Measurements from ENCODE around the gene RPS26. TPM values are rescaled to one million over a fixed set of nuclear protein-coding genes. Genes with fewer than 3 reads are reported as not detected.

RPS26 gene
- total and polyA plus RNA-seq, 2 of the 13 experiments (the other 11 are each of a cell fraction or from before 2014, with no cell fraction given), result 150 to 421 TPM

DNA sequence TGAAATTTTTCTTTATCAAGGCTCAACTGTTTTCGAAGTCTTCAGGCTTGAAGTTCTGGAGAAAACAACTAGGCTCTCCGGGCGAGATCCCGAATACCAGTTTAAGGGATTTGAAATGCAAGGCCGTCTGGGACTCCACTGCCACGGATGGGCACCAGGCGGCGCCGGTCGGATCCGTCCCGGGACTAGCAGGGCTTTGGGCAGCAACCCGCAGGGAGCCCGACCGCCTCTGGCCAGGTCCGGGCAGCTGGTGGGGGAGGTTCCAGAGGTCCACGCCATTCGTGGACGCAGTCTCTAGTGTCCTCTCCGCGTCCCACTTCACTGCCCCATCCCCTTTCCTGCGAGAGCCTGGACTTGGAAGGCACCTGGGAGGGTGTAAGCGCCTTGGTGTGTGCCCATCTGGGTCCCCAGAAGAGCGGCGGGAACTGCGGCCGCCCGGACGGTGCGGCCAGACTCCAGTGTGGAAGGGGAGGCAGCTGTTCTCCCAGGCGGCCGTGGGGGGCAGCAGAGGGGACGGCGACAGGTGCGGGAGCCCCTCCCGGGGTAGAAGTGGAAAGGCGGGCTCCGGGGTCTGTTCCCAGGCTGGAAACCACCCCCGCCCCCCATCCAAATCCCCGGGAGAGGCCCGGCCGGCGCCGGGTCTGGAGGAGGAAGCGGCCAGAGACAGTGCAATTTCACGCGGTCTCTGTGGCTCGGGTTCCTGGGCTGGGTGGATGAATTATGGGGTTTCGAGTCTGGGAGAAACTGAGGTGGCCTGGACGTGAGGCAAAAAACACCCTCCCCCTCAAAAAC, 37.4 kb downstream of the RPS26 start (continued):
- peak; percentile 11; the same call in 1 of the 2 replicates for TF ChIP-seq ZNF703 (CRISPR knock-in tag; IDR thresholded peaks at IDR 0.05; ENCODE audit: borderline replicate concordance)
- 0 out of 2 replicates have a peak, but pooled peaks have one; percentile 6 for TF ChIP-seq GTF3A (CRISPR knock-in tag; conservative IDR thresholded peaks at IDR 0.05)
- no peak for TF ChIP-seq ZNF841 (CRISPR knock-in tag; IDR thresholded peaks at IDR 0.05; ENCODE audit: borderline replicate concordance)
- TF ChIP-seq, protein P1, sequence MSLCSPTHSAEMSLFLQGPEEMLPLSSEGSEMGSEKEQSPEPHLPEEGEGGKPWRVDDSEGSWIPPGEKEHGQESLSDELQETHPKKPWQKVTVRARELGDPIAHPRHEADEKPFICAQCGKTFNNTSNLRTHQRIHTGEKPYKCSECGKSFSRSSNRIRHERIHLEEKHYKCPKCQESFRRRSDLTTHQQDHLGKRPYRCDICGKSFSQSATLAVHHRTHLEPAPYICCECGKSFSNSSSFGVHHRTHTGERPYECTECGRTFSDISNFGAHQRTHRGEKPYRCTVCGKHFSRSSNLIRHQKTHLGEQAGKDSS (CRISPR knock-in tag; IDR thresholded peaks at IDR 0.05; ENCODE audit: borderline replicate concordance, low read depth), result no peak; the same call in 1 of the 2 replicates
- no peak for TF ChIP-seq ZNF121 (CRISPR knock-in tag; IDR thresholded peaks at IDR 0.05)
- 0 out of 4 replicates have a peak, but pooled peaks of 1 of the 2 experiments have one; percentile 22 for TF ChIP-seq EP300 (IDR thresholded peaks at IDR 0.05; ENCODE audit: low read depth in 2 of 2, low read length in 2 of 2)
- no peak; the same call in 1 of the 2 replicates for TF ChIP-seq EP300 (CRISPR knock-in tag; IDR thresholded peaks at IDR 0.05; ENCODE audit: borderline replicate concordance)
- 0 out of 2 replicates have a peak, but pooled peaks have one; percentile 17 for TF ChIP-seq ARNT2 (CRISPR knock-in tag; IDR thresholded peaks at IDR 0.05; ENCODE audit: low read depth)
- 0 out of 2 replicates have a peak, but pooled peaks have one; percentile 50 for TF ChIP-seq CCDC6 (CRISPR knock-in tag; IDR thresholded peaks at IDR 0.05)
- no peak for TF ChIP-seq ZBTB1 (CRISPR knock-in tag; IDR thresholded peaks at IDR 0.05; ENCODE audit: borderline replicate concordance)
- no peak for TF ChIP-seq ZNF510 (CRISPR knock-in tag; IDR thresholded peaks at IDR 0.05; ENCODE audit: low read depth)
- TF ChIP-seq, protein P2, sequence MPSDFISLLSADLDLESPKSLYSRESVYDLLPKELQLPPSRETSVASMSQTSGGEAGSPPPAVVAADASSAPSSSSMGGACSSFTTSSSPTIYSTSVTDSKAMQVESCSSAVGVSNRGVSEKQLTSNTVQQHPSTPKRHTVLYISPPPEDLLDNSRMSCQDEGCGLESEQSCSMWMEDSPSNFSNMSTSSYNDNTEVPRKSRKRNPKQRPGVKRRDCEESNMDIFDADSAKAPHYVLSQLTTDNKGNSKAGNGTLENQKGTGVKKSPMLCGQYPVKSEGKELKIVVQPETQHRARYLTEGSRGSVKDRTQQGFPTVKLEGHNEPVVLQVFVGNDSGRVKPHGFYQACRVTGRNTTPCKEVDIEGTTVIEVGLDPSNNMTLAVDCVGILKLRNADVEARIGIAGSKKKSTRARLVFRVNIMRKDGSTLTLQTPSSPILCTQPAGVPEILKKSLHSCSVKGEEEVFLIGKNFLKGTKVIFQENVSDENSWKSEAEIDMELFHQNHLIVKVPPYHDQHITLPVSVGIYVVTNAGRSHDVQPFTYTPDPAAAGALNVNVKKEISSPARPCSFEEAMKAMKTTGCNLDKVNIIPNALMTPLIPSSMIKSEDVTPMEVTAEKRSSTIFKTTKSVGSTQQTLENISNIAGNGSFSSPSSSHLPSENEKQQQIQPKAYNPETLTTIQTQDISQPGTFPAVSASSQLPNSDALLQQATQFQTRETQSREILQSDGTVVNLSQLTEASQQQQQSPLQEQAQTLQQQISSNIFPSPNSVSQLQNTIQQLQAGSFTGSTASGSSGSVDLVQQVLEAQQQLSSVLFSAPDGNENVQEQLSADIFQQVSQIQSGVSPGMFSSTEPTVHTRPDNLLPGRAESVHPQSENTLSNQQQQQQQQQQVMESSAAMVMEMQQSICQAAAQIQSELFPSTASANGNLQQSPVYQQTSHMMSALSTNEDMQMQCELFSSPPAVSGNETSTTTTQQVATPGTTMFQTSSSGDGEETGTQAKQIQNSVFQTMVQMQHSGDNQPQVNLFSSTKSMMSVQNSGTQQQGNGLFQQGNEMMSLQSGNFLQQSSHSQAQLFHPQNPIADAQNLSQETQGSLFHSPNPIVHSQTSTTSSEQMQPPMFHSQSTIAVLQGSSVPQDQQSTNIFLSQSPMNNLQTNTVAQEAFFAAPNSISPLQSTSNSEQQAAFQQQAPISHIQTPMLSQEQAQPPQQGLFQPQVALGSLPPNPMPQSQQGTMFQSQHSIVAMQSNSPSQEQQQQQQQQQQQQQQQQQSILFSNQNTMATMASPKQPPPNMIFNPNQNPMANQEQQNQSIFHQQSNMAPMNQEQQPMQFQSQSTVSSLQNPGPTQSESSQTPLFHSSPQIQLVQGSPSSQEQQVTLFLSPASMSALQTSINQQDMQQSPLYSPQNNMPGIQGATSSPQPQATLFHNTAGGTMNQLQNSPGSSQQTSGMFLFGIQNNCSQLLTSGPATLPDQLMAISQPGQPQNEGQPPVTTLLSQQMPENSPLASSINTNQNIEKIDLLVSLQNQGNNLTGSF (CRISPR knock-in tag; IDR thresholded peaks at IDR 0.05), result 0 out of 2 replicates have a peak, but pooled peaks have one; percentile 17
- TF ChIP-seq ZNF143 (CRISPR knock-in tag; IDR thresholded peaks at IDR 0.05), result peak; percentile 51; the same call in 1 of the 2 replicates
- TF ChIP-seq, protein P3, sequence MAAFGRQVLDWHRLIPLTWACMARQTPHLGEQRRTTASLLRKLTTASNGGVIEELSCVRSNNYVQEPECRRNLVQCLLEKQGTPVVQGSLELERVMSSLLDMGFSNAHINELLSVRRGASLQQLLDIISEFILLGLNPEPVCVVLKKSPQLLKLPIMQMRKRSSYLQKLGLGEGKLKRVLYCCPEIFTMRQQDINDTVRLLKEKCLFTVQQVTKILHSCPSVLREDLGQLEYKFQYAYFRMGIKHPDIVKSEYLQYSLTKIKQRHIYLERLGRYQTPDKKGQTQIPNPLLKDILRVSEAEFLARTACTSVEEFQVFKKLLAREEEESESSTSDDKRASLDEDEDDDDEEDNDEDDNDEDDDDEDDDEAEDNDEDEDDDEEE (CRISPR knock-in tag; IDR thresholded peaks at IDR 0.05), result no peak
- TF ChIP-seq ZNF75D (CRISPR knock-in tag; IDR thresholded peaks at IDR 0.05; ENCODE audit: borderline replicate concordance), result no peak
- TF ChIP-seq JUN (CRISPR knock-in tag; IDR thresholded peaks at IDR 0.05), result no peak
- peak; percentile 69 for TF ChIP-seq JARID2 (CRISPR knock-in tag; IDR thresholded peaks at IDR 0.05; ENCODE audit: insufficient replicate concordance)
- no peak for TF ChIP-seq ARNTL (CRISPR knock-in tag; IDR thresholded peaks at IDR 0.05)
- TF ChIP-seq REPIN1 (CRISPR knock-in tag; IDR thresholded peaks at IDR 0.05; ENCODE audit: borderline replicate concordance, low read depth), result peak; percentile 40; the same call in 1 of the 2 replicates
- no peak for TF ChIP-seq SRY (CRISPR knock-in tag; IDR thresholded peaks at IDR 0.05)
- TF ChIP-seq CEBPB (IDR thresholded peaks at IDR 0.05; ENCODE audit: borderline replicate concordance, low read depth, low read length), result no peak
- no peak for TF ChIP-seq NFIC (IDR thresholded peaks at IDR 0.05; ENCODE audit: low read length)
- no peak for TF ChIP-seq TCF7 (IDR thresholded peaks at IDR 0.05; ENCODE audit: low read depth)
